LoVo (cell line): ENCODE measurements around the gene SEC16B.

Experiments used
- DNase-seq: peaks from one replicate; pipeline ENCODE4 v3.0.0-alpha.2; 2016; ENCODE audit warnings: low spot score

The SEC16B gene

GRCh38 chr1:177912991-177913390, 56.9 kb downstream of the SEC16B start:
- DNase-seq, result no peak

- DNase-seq, result no peak
Observed at GRCh38 chr1:177909416-177909815, 60.4 kb downstream of the SEC16B start.

GRCh38 chr1:177907000-177907399, 62.9 kb downstream of the SEC16B start:
- DNase-seq, result no peak

- DNase-seq, result no peak
Observed at GRCh38 chr1:177905686-177906085, 64.2 kb downstream of the SEC16B start.

GRCh38 chr1:177902266-177902665, 67.6 kb downstream of the SEC16B start:
- no peak for DNase-seq

- DNase-seq, result no peak
Observed at GRCh38 chr1:177897998-177898654, 71.7 kb downstream of the SEC16B start.

GRCh38 chr1:177897281-177897997, 72.4 kb downstream of the SEC16B start:
- DNase-seq, result no peak
